HuH-7 (cell line): Measurements from ENCODE around the gene MGMT.

Source experiments
- DNase-seq: peaks from one replicate; pipeline ENCODE4 v3.0.0; 2011; ENCODE audit warnings: low spot score

The MGMT gene

DNA sequence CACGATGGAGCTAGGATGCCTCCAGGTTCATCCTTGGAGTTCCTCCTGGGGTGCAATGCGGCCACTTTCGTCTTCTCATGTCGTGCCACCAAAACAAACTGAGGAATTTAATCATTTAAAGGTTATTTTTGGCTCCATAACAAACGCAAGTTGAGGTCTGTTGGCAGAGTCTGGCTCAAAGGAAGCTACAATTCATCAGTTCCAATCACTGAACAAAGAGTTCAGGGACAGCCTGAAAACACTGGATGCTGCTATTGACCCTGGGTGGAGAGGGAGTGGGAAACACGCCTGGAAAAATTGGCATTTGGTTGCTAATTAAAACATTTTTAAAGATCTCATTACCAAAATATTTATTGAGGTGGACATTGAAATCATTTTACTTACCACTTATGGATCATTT lies 11.4 kb upstream of the MGMT start:
- no peak for DNase-seq

DNA sequence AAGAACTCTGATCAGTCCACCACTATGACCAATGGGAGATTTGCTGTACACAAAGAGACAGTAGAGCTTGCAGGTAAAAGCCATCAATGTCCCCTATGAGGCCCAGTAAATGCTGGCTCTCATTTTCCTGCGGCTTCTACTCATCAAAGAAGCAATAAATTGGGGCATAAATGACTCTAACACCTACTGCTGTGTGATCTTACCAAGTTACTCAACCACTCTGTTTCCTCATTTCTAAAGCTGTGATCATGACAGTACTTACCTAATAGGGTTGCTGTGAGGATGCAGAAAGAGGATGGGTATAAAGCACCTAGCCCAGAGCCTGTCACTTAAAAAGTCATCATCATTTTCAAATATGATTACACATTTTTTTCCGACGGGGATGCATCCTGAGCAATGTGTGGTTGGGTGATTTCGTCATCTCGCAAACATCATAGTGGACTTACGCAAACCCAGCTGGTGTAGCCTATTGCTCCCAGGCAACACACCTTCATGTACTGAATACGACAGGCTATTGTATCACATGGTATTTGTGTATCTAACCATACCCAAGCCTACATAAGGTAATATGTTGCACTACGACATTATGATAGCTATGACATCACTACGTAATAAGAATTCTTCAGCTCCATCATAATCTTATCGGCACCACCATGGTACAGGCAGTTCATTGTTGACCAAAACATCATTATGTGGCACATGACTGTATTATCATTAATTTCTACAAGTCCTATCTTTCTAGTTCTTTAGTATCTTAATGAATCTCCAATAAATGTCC lies 7.1 kb upstream of the MGMT start:
- DNase-seq: no peak

DNA sequence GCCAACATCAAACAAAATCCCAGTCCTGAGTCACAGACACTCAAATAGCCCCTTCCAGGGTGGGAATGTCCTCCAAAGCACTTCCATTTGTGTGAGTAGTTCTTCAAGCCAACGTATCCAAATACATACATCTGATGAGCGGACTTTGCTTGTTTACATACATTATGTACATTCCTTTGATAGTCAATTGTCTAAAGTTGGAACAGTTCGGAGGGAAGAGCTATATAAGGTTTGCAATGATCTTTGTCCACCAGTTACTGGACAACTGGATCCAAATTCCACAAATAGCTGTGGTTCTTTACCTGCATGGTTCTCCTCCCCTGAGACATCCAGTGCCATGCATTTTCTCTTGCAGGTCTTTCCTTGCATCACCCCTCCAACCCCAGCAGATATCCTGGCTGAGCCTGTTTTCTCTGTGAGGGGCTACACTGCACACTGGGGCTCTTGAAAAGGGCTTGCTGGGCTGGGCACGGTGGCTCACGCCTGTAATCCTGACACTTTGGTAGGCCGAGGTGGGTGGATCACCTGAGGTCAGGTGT lies 4.7 kb upstream of the MGMT start:
- no peak for DNase-seq

DNA sequence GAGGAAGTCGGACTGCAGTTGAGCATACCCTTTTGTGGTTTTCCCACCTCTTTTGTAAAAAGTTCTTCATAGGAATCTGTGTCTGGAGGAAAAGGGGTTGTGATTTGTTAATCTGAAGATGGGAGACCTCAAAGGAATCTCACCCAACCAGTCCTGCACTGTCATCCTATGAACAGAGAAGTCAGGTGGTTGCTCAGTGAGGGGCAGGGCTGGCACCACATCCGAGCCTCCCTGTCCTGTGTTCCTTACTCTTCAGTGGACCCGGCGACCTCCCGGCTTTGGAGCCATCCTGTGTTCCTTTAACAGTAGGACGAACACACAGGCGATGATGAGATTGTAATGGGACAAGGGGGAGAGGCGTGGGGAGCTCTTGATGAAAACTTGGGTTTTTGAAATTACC lies 2.8 kb upstream of the MGMT start:
- DNase-seq: no peak

DNA sequence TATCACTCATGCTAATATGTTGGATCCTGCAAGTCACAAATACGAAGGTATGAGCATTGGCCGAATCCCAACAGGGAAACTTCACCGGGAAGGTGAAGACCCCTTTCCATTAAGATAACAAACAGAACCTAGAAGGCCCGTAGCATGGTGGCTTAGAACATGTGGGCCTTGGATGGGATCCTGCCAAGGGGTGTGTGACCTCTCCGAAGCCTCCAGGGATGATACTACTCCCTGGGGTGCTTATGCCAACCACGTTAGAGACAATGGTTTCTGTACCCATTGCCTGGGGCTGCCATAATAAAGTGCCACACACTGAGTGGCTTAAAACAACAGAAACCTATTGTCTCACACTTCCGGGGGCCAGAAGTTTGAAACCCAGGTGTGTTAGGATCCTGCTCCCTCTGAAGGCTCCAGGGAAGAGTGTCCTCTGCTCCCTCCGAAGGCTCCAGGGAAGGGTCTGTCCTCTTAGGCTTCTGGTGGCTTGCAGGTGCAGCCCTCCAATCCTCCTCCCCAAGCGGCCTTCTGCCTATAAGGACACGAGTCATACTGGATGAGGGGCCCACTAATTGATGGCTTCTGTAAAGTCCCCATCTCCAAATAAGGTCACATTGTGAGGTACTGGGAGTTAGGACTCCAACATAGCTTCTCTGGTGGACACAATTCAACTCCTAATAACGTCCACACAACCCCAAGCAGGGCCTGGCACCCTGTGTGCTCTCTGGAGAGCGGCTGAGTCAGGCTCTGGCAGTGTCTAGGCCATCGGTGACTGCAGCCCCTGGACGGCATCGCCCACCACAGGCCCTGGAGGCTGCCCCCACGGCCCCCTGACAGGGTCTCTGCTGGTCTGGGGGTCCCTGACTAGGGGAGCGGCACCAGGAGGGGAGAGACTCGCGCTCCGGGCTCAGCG lies 992 bp upstream of the MGMT start:
- DNase-seq: no peak

DNA sequence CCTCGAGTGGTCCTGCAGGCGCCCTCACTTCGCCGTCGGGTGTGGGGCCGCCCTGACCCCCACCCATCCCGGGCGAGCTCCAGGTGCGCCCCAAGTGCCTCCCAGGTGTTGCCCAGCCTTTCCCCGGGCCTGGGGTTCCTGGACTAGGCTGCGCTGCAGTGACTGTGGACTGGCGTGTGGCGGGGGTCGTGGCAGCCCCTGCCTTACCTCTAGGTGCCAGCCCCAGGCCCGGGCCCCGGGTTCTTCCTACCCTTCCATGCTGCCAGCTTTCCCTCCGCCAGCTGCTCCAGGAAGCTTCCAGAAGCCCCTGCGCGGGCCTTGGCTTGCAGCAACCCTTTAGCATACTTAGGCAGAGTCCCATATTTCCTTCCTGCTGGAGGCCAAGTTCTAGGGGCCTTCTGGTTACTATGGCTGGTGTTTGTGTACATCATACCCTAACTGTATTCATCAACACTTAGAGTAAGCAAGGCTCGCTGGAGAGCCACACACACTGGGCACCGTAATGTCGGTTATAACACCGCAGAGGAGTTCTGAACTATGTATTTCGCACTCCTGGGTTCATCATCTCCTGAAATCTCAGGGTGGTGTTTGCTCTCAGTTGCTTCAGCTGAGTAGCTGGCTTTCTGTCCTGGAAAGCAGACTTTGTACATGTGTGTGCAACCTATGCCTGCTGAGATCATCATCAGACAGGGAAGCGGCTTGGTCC lies 471 bp downstream of the MGMT start:
- DNase-seq: peak; percentile 57

DNA sequence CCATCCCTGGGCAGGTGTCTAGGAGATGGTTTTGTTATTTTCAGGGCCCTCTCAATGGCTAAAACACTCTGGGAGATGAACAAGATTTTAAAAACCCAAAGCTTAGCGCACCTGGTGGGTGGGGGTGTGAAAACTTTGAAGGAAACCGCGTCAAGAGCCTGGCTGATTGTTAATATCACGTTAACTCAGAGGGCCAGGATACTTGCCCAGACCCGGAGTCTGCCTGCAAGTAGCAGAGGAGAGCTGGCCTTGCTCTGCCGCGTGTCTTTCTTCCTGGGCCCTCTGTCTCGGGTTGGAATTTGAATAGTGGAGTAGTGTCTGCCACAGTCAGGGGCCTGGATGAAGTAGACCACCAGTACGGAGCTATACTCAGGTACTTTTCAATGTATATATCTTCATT lies 1.1 kb downstream of the MGMT start:
- DNase-seq: no peak

DNA sequence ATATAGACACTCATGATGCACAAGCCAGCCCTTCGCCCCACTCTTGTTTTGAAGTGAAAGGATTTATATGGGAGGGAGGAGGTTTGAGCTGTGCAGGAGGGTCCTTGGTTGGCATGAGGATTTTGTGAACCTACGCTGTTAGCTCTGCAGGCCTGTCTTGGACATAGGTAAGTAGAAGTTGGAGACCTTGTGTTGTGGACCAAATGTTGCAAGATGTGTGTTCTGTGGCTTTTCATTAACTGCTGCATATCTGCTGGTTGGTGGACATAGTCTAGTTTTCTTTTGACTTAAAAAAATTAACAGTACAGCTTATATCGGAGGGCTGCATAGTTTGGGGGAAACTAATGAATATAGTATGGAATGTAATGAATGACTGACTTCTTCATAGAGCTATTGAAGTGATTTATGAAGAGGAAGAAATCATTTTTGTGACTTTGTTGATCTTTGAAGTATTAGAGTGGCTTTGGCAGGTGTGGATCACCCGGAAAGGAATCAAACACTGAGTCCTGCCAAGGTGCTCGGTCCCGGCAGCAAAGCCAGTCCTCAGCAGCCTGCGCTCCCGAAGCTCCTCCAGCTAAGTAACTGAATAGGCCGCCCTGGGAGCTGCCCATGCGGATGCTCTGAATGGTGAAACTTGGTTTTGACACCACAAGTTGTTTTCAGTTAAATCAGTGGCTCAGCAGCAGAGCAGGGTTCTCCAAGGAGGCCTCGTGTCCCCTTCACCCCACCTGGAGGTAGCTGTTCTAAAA lies 3.2 kb downstream of the MGMT start:
- DNase-seq: no peak

DNA sequence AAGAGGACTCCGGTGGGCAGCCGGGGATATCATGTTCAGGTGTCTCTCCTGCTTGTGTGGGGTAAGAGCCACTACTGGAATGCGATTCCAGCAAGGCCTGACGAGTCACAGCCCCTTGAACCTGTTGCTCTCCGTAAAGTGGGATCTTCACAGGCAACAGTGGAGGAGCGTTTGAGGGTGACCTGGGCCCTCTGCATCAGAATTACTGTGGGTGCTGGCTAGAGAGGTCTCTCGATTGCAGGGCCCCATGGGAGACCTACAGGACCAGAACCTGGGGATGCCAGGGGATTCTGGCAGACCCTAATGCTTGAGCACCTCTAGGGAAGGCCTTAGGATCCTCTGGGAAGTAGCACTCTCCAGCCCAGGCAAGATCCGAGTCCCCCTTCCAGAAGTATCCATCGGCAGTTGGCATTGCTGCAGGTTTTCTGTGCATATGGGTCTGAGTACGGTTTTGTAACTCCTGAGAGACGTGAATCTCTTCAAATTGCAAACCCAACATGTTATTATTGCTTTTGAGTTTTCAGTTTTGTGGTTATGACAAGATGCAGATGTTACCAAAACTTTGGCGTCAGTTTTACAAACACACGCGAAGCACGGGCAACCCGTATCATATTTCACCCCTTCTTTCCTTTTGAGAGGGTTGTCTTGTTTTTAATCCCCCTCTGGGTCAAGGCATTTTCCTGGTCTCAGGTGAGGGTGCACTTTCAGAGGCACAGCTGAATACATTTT lies 4.6 kb downstream of the MGMT start:
- DNase-seq: no peak

DNA sequence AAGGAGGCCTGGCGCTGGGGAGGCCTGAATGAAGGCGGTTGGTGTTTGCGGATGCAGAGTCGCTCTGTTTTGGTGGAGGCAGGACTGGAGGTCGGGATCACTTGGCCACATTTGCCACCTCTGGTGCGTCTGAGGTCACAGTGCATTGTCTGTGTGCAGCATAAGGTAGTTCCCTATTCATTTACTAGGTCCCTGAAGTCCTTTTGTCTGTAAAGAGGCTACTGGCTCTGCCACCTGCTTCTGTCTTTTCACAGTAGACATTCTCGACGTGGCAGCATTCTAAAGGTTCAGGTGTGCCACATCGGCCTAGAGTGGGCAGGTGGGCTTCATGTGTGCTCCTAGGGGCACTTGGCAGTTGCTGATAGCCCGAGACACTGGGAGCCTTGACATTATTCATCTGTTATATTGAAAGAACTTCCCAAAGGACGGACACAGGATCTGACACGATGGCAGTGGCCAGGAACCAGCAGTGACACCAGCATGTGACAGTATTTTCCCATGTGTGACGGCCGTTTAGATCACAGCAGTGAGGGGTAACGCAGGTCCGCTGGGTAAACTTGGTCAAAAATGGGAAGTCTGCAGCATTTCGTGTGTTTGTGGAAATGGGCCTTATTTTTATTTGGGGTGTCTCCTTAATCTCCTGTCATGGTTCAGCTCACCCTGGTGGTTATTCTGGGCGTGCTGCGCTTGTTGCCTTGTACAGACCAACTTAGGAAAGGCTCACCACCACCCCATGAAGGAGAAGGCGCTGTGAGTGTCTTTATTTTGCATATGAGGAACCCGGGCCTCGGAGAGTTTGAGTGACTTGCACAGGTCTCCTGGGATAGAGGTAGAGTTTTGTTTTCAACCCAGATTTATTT lies 5.9 kb downstream of the MGMT start:
- DNase-seq: no peak

DNA sequence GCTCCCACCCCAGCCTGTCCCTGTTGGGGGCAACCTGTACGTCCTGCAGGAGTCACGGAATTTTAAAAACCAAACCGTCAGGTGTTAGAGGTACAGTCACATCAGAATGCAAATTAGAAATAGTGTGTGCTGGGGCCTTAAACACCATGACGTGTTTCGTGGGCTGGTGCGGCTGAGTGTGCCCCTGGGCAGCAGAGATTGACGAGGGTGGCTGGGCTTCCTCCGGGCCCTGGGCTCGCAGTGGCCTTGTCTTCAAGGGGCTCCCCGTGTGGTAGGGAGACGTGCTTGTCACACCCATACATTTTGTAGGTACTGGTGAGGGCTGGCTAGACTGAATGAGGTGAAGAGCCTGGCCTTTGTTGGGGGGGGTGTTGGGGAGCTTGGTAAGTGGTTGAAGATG lies 7.6 kb downstream of the MGMT start:
- no peak for DNase-seq

DNA sequence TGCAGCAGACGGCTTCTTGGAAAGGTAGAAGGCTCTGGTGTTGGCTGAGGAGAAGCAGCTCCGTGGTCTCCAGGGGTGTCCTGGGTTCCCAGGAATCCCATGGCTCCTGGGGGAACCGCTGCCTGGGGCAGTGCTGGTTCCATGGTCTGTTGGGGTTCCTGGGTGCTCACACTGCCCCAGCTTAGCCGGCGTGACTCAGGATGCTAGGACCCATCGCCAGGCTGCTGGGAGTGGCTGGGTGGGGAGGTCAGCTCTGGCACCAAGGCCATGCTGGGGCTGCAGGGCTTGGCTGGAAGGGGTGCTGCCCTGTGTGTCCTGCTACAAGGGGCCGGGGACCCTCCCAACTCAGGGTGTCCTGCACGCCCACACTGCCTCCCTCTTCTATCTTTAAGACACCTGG lies 9.4 kb downstream of the MGMT start:
- no peak for DNase-seq

DNA sequence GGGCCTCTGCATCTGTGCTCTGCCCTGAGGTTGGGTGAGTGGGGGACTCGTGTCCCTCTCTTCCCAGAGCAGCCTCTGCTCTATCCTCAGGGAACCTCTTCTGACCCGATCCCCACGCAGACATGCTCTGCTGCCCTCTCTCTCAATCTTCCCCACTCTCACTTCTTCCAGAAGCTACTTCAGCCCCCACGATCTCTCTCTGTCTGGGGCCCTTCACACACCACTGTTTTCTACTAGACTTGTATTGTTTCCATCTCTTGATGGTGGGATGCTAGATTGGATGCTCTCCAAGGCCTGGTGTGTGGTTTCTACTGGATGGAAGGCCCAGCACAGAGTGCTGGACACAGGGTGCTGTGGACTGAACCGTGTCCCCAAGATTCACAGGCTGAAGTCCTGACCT lies 10.0 kb downstream of the MGMT start:
- no peak for DNase-seq

DNA sequence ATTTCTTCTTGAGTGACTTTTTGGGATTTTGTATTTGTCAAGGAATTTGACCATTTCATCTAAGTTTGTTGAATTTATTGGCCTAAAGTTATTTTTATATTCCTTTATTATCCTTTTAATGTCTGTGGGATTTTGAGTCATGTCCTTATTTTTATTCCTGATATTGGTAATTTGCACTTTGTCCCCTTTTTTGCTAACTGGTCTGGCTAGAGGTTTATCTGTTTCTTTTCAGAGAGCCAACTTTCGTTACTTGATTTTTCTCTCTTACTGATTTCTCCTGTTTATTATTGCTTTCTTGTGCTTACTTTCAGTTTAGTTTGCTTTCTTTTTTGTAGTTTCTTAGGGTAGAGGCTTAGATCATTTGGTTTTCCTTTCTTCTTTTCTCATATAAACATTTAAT lies 14.6 kb downstream of the MGMT start:
- no peak for DNase-seq

DNA sequence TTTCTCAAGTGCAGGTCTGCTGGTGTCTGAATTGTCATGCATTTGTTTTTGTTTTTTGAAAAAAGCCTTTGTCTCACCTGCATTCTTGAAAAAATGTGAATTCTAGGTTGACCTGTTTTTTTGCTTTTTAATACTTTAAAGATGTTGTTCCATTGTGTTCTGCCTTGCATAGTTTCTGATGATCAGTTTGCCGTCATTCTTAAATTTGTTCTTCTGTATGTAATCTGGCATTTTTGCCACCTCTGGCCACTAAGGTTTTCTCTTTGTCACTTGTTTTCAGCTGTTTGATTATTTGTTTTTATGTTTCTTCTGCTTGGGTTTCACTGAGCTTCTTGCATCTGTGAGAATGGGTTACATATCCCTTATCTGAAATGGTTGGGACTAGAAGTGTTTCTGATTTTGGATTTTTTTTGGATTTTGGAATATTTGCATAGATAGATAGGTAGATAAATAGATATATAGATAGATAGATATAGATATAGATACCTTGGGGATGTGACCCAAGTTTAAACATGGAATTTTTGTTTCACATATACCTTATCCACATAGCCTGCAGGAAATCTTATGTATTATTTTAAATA lies 16.5 kb downstream of the MGMT start:
- DNase-seq: no peak

DNA sequence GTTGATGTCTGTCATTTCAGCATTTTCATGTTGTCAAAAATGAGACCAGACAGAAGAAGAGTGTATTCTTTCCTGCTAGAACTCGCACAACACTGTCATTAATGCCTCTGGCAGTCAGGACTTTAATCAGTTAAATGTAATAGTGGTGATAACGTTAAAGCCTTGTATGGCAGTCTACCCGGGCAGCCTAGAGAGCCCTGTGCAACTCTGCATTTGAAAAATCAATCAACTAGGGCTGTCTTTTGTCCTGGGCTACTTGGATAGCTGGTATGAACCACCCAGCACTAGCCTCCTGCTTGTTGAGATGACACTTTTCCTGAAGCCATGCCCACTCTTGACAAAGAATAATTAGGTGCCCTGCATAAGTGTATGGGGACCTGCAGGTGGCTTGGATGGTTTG lies 19.8 kb downstream of the MGMT start:
- DNase-seq: no peak

DNA sequence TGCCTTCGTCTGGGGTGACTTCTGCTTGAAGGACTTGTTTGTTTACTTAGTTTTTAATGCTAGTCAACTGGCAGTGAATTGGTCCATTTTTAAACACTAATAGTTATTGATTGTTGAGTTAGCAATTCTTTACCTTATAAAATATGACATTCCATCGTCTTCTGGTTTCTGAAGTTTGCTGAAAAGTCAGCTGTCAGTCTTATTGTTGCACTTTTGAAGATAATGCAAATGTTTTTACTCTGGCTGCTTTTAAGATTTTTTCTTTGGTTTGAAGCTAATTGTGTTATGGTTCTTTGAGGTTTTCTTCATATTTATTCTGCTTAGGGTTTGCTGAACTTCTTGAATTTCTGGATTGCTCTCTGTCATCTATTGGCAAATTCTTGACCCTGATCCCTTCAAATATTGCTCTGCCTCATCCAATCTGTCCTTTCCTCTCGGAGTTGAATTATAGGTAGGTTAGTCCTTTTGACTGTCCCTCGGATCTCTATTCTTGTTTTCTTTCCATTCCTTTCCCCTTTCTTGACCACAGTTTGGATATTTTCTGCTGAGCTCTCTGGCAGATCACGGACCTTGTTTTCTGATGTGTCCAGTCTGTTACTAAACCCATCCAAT lies 24.2 kb downstream of the MGMT start:
- DNase-seq: no peak

DNA sequence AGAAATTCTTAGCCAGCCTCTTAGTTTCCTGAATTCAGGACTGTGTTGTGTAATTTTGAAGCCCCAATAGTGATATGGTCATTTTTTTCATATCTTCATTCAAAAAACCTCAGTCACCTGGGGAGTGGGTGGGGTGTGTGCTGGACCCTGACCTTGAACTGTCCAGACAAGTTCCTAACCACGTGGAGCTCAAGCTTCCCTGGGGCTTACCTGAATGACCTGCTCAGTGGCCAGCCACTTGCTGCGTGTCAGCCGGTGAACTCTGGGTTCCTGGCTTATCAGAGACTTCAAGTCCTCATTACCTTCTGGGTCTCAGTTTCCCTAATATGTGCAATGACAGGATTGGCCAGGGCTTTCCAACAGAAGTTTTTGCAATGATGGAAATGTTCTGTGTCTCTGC lies 27.1 kb downstream of the MGMT start:
- no peak for DNase-seq

DNA sequence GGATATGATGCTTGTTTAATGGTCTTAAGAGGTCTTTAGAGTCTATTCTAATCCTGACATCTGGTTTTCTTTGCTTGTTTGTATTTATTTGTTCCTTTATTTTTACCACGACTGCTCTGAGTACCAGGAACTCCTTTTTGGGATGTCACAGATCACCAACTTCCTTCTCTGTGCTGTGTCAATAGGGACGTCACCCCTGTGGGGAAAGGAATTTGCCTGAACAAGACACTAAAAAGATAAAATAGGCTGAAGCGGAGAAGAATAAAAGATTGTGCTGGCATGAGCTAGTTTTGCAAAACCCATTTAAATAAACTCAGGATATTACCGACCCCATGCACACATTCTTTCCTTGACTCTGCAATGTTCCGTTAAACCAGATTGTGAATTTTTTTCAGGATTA lies 27.7 kb downstream of the MGMT start:
- no peak for DNase-seq
